CD4-positive, alpha-beta T cell (primary cell): ENCODE results near the gene AKAP8L. TPM values are rescaled to one million over a fixed set of nuclear protein-coding genes. Genes with fewer than 3 reads are reported as not detected.

Experiments
- ATAC-seq: fragments of 200-7000 bp; cut with Tn5 transposase; one replicate; pipeline ENCODE4 v1.10.0; 2022; ENCODE audit warnings: mild to moderate bottlenecking; ENCODE audit not compliant: poor library complexity
- CTCF ChIA-PET: fragments of 350-600 bp; sonication (Branson Sonifier 250); formaldehyde crosslinking; loops from one replicate; lab custom pipeline; 2021; ENCODE audit warnings: antibody characterized with exemption, inconsistent platforms; lab: Charles Lee
- POLR2A ChIA-PET: fragments of 350-600 bp; sonication (Branson Sonifier 250); formaldehyde crosslinking; loops from one replicate; lab custom pipeline; 2021; ENCODE audit warnings: antibody characterized with exemption, inconsistent platforms; lab: Charles Lee
- DNase-seq, 14 experiments: peaks; one replicate each; pipeline ENCODE4 v3.0.0-alpha.2; 2013 to 2020; ENCODE audit warnings: mixed read lengths in 2 of 14
- H3K27ac ChIP-seq, 2 donors: one replicate each; pipeline versions ENCODE4 v1.5.1 to v1.7.0; 2013; ENCODE audit warnings: low read length in 2 of 2, low read depth in 1 of 2, mild to moderate bottlenecking in 1 of 2
- H3K27me3 ChIP-seq, 2 experiments: 1 replicate in 1 of 2; 2 replicates in 1 of 2; pipeline versions ENCODE4 v1.6.1 to v1.7.0; 2013; ENCODE audit warnings: low read length in 2 of 2, control low read depth in 1 of 2, mild to moderate bottlenecking in 1 of 2, moderate library complexity in 1 of 2; ENCODE audit not compliant: insufficient read depth in 2 of 2, control insufficient read depth in 1 of 2
- H3K36me3 ChIP-seq: one replicate; pipeline ENCODE4 v1.6.1; 2013; ENCODE audit warnings: low read length, control low read depth; ENCODE audit not compliant: insufficient read depth
- H3K4me1 ChIP-seq: one replicate; pipeline ENCODE4 v1.6.1; 2013; ENCODE audit warnings: low read length, control low read depth; ENCODE audit not compliant: insufficient read depth
- H3K4me3 ChIP-seq: one replicate; pipeline ENCODE4 v1.5.1; 2013; ENCODE audit warnings: mild to moderate bottlenecking, low read length, moderate library complexity
- H3K9me3 ChIP-seq, 2 experiments: 1 replicate in 1 of 2; 2 replicates in 1 of 2; pipeline versions ENCODE4 v1.6.1 to v1.7.0; 2013; ENCODE audit warnings: low read length in 2 of 2, mild to moderate bottlenecking in 2 of 2, control low read depth in 1 of 2, moderate library complexity in 1 of 2; ENCODE audit not compliant: control insufficient read depth in 1 of 2, insufficient read depth in 1 of 2
- H3K27ac Mint-ChIP-seq: one replicate; pipeline ENCODE4 v1.8.0; 2020; ENCODE audit warnings: mixed read lengths
- H3K27me3 Mint-ChIP-seq: one replicate; pipeline ENCODE4 v1.8.0; 2021; ENCODE audit warnings: mixed read lengths
- H3K36me3 Mint-ChIP-seq: one replicate; pipeline ENCODE4 v1.8.0; 2021; ENCODE audit warnings: low read depth, mixed read lengths
- H3K4me1 Mint-ChIP-seq: one replicate; pipeline ENCODE4 v1.8.0; 2021; ENCODE audit warnings: low read depth, mixed read lengths
- H3K4me3 Mint-ChIP-seq: one replicate; pipeline ENCODE4 v1.8.0; 2020; ENCODE audit warnings: mild to moderate bottlenecking, mixed read lengths
- H3K9me3 Mint-ChIP-seq: one replicate; pipeline ENCODE4 v1.8.0; 2020; ENCODE audit warnings: mixed read lengths
- intact Hi-C, 2 experiments: fragments of 100-400 bp; cut with DNase I in 1 of 2; cut with micrococcal nuclease in 1 of 2; formaldehyde crosslinking; loops; one replicate each; pipeline versions ENCODE4 v1.15.1 to v1.9.0; 2023 to 2025; cut with DNase I, micrococcal nuclease
- total RNA-seq, 174 experiments: library from RNA in 2 of 174; stranded (reverse) in 2 of 174; gene quantifications; one replicate each; pipeline ENCODE4 v1.2.3 and lab custom pipeline; 2021 to 2026
- TF ChIP-seq, protein P1 (sequence below): fragments of 200-600 bp; IDR thresholded peaks from one replicate; pipeline ENCODE4 v1.8.0; 2022; ENCODE audit warnings: antibody characterized with exemption, mild to moderate bottlenecking

The AKAP8L gene
- total RNA-seq, 2 experiments from 2014 or later: 157 to 162 TPM

DNA sequence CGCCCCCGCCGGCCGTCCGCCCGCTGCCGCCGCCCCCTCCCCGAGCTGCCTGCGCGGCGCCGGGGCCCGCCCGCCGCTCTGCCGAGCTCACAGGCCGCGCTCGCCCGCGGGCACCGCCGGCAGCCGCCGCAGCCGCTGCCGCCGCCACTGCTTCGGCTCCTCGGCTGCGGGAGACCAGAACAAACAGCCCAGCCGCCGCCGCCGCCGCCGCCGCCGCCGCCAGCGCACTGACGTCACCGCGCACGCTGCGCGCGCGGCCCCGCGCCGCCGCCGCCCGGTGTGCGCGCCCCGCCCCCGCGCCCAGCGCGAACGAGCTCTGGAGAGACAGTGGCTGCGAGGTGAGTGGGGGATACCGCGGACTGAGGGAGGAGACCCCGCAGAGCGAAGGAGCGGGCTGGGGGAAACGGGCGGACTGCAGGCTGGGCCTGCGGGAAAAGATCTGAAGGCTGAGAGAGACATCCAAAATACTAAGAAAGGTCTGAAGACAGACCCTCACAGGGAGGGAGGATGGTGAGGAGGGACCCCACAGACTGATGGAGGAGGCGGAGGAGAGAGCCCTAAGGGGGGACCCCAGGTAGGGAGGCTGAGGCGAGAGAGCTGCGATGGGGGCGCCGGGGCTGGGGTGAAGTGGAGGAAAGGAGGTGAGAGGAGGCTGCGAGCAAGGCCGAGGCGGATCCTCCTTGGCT, 86.3 kb downstream of the AKAP8L start, which contains the start of gene BRD4:
Gene BRD4, minus strand, starts transcription at position 229 of the 686 bp plus-strand sequence. CDS start 59,440 bp downstream, outside the sequence.
- ATAC-seq (peak; percentile 63), DNase-seq (peak; percentile 59 to 92 (median 72))
- no peaks in the 10 kb centered on the region for H3K27me3 Mint-ChIP-seq
- Histone ChIP-seq H3K36me3 (no peaks in the 10 kb centered on the region), H3K4me1 (peaks cover 45% of the 10 kb centered on the region), H3K4me3 (peak within 1 kb of the TSS; percentile 90), H3K9me3 (no peaks in the 10 kb centered on the region), H3K27me3 (no peaks in the 10 kb centered on the region), H3K27ac (peak within 1 kb of the TSS; percentile 51 to 67)
- H3K4me3 Mint-ChIP-seq: peak within 1 kb of the TSS; percentile 96
- CTCF ChIA-PET: interaction anchor here (0.7 kb wide), 1 partner anchor 241 kb away, joined by 3 read pairs; no protein-coding TSS in a partner anchor
- POLR2A ChIA-PET: interaction anchor here (0.5 to 5.9 kb wide), 20 partner anchors 8 to 250 kb away, joined by 3 to 80 read pairs (median 4); partner anchors contain the start of genes AKAP8 and AKAP8L
- TF ChIP-seq, protein P1, sequence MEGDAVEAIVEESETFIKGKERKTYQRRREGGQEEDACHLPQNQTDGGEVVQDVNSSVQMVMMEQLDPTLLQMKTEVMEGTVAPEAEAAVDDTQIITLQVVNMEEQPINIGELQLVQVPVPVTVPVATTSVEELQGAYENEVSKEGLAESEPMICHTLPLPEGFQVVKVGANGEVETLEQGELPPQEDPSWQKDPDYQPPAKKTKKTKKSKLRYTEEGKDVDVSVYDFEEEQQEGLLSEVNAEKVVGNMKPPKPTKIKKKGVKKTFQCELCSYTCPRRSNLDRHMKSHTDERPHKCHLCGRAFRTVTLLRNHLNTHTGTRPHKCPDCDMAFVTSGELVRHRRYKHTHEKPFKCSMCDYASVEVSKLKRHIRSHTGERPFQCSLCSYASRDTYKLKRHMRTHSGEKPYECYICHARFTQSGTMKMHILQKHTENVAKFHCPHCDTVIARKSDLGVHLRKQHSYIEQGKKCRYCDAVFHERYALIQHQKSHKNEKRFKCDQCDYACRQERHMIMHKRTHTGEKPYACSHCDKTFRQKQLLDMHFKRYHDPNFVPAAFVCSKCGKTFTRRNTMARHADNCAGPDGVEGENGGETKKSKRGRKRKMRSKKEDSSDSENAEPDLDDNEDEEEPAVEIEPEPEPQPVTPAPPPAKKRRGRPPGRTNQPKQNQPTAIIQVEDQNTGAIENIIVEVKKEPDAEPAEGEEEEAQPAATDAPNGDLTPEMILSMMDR: no peak
- intact Hi-C loops: loop anchor here (5.0 kb wide), 4 partner anchors 45 to 100 kb away; partner anchors contain the start of genes AKAP8 (in 1 of the 2) and AKAP8L (in 1 of the 2)
- no peaks in the 10 kb centered on the region for H3K9me3 Mint-ChIP-seq
- peak within 1 kb of the TSS; percentile 88 for H3K27ac Mint-ChIP-seq
- peaks cover 17% of the 10 kb centered on the region for H3K36me3 Mint-ChIP-seq
- peaks cover 47% of the 10 kb centered on the region for H3K4me1 Mint-ChIP-seq

DNA sequence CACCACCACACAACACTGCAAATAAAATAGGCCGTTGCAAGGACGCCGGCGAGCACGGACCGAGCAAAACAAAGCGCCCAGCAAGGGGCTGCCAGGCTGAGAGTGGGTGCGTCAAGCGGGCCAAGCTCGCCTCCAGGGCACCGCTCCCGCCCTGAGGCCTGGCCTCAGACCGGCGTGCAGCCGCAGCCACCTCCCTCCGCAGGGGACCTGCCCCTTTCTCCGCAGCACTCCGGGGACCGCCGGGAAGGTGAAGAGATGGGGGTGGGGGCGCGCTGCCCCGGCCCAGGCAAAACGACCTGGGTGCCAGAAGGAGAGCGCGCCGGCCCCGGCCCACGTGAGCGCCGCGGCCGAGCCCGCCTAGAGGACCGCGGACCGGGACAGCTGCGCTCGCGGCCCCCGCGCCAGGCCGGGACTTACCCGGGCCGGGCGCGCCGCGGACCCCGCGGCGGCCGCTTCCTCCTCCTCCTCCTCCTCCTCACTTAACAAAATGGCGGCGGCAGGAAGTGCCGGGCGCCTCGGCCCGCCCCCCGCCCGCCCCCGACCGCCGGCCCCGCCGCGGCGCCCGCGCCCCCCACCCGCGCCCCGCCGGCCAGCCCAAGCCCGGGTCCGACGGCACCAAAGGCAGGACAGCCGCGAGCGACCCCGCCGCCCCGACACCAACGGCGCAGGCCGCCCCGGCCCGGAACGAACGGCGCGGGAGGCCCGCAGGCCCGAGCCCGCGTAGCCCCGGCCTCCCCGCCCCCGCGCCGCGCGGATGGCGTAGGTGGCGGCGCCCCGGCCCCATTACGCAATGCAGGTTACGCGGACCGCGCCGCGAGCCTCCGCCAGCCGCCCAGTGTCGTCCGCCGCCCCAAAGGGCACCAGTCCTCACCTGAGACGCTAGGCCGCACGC, 87.1 kb downstream of the AKAP8L start:
- H3K4me1 ChIP-seq: peaks cover 51% of the 10 kb centered on the region

More for the DNA sequence above, 87.1 kb downstream of the AKAP8L start:
- TF ChIP-seq, protein P1: no peak
- Histone ChIP-seq H3K9me3 (no peaks in the 10 kb centered on the region), H3K4me3 (peak overlapping the region; percentile 90), H3K27ac (peak overlapping the region; percentile 41 to 67), H3K27me3 (no peaks in the 10 kb centered on the region), H3K36me3 (no peaks in the 10 kb centered on the region)
- intact Hi-C loops: loop anchor here (2.0 to 5.0 kb wide), 8 partner anchors 35 to 225 kb away; partner anchors contain the start of genes AKAP8 (in 2 of the 2) and AKAP8L (in 1 of the 2)
- ATAC-seq: peak; percentile 59
- Mint-ChIP-seq H3K36me3 (peaks cover 20% of the 10 kb centered on the region), H3K4me3 (peak overlapping the region; percentile 96), H3K27me3 (no peaks in the 10 kb centered on the region), H3K27ac (peak overlapping the region; percentile 88), H3K9me3 (no peaks in the 10 kb centered on the region), H3K4me1 (peaks cover 55% of the 10 kb centered on the region)
- ChIA-PET POLR2A (interaction anchor here (0.5 to 5.9 kb wide), 11 partner anchors 14 to 206 kb away, joined by 3 to 80 read pairs (median 4); partner anchors contain the start of genes AKAP8 and AKAP8L), CTCF (interaction anchor here (0.7 kb wide), 1 partner anchor 240 kb away, joined by 3 read pairs; no protein-coding TSS in a partner anchor)
- DNase-seq: peak; percentile 20 to 84 (median 50)
